Progenitor cell of endocrine pancreas (in vitro differentiated cells): Measurements from ENCODE around the gene NFATC2. TPM values are rescaled to one million over a fixed set of nuclear protein-coding genes. Genes with fewer than 3 reads are reported as not detected.

ENCODE experiments used
- DNase-seq: peaks from one replicate; pipeline ENCODE4 v3.0.0; 2021; ENCODE audit warnings: low spot score; ENCODE audit not compliant: unreplicated experiment
- H3K27ac Mint-ChIP-seq: 2 replicates; pipeline ENCODE4 v1.8.0; 2021; ENCODE audit warnings: mild to moderate bottlenecking, moderate library complexity, mixed read lengths
- H3K27me3 Mint-ChIP-seq: 2 replicates; pipeline ENCODE4 v1.8.0; 2021; ENCODE audit warnings: mixed read lengths
- H3K36me3 Mint-ChIP-seq: 2 replicates; pipeline ENCODE4 v1.8.0; 2022; ENCODE audit warnings: mixed read lengths; ENCODE audit not compliant: insufficient read depth
- H3K4me1 Mint-ChIP-seq: 2 replicates; pipeline ENCODE4 v1.8.0; 2021; ENCODE audit warnings: low read depth, mixed read lengths
- H3K4me3 Mint-ChIP-seq: 2 replicates; pipeline ENCODE4 v1.8.0; 2021; ENCODE audit warnings: low read depth, mild to moderate bottlenecking, moderate library complexity, mixed read lengths
- H3K9me3 Mint-ChIP-seq: 2 replicates; pipeline ENCODE4 v1.8.0; 2021; ENCODE audit warnings: low read depth, mixed read lengths
- CTCF ChIP-seq: fragments of 200-600 bp; sonication (generic); IDR thresholded peaks from one replicate; pipeline ENCODE4 v1.5.0; 2021; ENCODE audit warnings: antibody characterized with exemption, mild to moderate bottlenecking; ENCODE audit not compliant: unreplicated experiment
- total RNA-seq: library from RNA; stranded (reverse); gene quantifications from 2 replicates; pipeline ENCODE4 v1.2.1, GENCODE V29; 2021

The NFATC2 gene
- total RNA-seq, 1 donor from 2014 or later = 11.2 TPM

DNA sequence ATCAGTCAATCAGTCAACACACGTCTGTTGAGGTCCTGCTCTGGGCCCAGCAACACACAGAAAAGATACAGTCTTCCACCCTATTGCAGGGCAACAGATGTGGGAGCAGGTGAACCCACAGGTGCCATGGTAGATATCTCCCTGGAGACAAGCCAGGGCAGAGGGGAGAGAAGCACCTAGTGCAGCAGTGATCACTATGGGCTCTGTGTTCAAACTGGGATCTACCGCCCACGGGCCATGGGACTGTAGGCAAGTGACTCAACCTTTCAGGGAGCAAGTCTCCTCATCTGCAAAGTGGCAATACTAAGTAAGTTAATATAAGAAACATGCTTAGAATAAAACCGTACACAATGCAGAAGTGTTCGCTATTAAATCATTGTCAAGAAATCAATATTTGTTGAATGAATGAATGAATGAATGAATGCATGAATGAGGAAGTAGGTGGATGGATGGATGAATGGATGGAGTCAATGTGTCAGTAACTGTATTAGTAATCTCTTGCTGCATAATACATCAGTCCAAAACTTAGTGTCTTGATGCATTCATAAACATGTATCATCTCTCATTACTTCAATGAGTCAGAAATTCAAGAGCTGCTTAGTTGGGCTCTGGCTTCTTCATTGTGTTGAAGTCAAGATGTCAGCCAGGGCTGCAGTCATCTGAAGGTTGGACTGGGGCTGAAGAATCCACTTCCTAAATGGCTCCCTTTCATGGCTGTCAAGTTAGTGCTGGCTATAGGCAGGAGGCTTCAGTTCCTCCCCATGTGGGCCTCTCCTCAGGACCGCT, 31.9 kb upstream of the NFATC2 start:
- Mint-ChIP-seq H3K36me3 (no peaks in the 10 kb centered on the region), H3K4me3 (no peak overlapping the region), H3K4me1 (no peaks in the 10 kb centered on the region), H3K27ac (no peak overlapping the region), H3K27me3 (peaks cover 18% of the 10 kb centered on the region), H3K9me3 (peaks cover 3% of the 10 kb centered on the region)
- no peak for TF ChIP-seq CTCF
- no peak for DNase-seq

- Mint-ChIP-seq H3K36me3 (no peaks in the 10 kb centered on the region), H3K9me3 (peaks cover 3% of the 10 kb centered on the region), H3K4me1 (no peaks in the 10 kb centered on the region), H3K27me3 (peaks cover 23% of the 10 kb centered on the region), H3K27ac (no peak overlapping the region), H3K4me3 (no peak overlapping the region)
- no peak for DNase-seq
- TF ChIP-seq CTCF = no peak
Measured at GRCh38 chr20:51573576-51574243, 31.2 kb upstream of the NFATC2 start.

GRCh38 chr20:51571460-51571794, 28.9 kb upstream of the NFATC2 start:
- Mint-ChIP-seq H3K4me3 (no peak overlapping the region), H3K4me1 (no peaks in the 10 kb centered on the region), H3K36me3 (no peaks in the 10 kb centered on the region), H3K27ac (no peak overlapping the region), H3K27me3 (peaks cover 38% of the 10 kb centered on the region), H3K9me3 (peaks cover 6% of the 10 kb centered on the region)
- TF ChIP-seq CTCF = no peak
- no peak for DNase-seq

- peaks cover 6% of the 10 kb centered on the region for H3K9me3 Mint-ChIP-seq
- no peaks in the 10 kb centered on the region for H3K4me1 Mint-ChIP-seq
- no peak for TF ChIP-seq CTCF
- DNase-seq = no peak
- H3K27ac Mint-ChIP-seq = no peak overlapping the region
- peaks cover 42% of the 10 kb centered on the region for H3K27me3 Mint-ChIP-seq
- H3K4me3 Mint-ChIP-seq = no peak overlapping the region
- no peaks in the 10 kb centered on the region for H3K36me3 Mint-ChIP-seq
Measured at GRCh38 chr20:51570739-51571459, 28.4 kb upstream of the NFATC2 start.
